ENCODE results near the gene CYTH3.

DNA sequence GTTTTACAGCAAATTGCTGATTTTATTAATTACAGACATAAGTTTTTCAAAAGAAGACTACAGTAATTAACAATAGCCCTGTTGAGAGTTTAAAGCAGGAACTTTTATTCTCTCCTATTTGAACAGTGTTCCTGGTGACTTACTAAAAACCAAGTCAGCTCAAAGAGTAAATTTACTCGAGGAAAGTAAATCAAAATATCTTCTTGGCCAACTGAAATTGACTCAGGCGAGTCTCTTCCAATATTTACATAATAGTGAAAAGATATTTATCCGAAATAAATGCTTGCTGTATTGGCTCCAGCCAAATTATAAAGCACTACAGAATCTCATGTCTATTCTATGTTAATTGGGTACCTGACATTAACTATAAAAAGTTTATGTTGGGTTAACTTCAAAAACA, 13.2 kb downstream of the CYTH3 start:
- no peak for TF ChIP-seq POLR2A (IDR thresholded peaks at IDR 0.05)
- TF ChIP-seq, protein P1, sequence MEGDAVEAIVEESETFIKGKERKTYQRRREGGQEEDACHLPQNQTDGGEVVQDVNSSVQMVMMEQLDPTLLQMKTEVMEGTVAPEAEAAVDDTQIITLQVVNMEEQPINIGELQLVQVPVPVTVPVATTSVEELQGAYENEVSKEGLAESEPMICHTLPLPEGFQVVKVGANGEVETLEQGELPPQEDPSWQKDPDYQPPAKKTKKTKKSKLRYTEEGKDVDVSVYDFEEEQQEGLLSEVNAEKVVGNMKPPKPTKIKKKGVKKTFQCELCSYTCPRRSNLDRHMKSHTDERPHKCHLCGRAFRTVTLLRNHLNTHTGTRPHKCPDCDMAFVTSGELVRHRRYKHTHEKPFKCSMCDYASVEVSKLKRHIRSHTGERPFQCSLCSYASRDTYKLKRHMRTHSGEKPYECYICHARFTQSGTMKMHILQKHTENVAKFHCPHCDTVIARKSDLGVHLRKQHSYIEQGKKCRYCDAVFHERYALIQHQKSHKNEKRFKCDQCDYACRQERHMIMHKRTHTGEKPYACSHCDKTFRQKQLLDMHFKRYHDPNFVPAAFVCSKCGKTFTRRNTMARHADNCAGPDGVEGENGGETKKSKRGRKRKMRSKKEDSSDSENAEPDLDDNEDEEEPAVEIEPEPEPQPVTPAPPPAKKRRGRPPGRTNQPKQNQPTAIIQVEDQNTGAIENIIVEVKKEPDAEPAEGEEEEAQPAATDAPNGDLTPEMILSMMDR (IDR thresholded peaks at IDR 0.05), result no peak
